ENCODE measurements around the gene SEPHS2.

Gene SEPHS2

DNA sequence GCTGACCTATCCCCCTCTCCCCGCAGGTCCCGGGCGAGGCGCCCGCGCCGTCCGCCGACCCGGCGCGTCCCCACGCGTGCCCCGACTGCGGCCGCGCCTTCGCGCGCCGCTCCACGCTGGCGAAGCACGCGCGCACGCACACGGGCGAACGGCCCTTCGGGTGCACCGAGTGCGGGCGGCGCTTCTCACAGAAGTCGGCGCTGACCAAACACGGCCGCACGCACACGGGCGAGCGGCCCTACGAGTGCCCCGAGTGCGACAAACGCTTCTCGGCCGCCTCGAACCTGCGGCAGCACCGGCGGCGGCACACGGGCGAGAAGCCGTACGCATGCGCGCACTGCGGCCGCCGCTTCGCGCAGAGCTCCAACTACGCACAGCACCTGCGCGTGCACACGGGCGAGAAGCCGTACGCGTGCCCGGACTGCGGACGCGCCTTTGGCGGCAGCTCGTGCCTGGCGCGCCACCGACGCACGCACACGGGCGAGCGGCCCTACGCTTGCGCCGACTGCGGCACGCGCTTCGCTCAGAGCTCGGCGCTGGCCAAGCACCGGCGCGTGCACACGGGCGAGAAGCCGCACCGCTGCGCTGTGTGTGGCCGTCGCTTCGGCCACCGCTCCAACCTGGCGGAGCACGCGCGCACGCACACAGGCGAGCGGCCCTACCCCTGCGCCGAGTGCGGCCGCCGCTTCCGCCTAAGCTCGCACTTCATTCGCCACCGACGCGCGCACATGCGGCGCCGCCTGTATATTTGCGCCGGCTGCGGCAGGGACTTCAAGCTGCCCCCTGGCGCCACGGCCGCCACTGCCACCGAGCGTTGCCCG is 27.9 kb downstream of the SEPHS2 start (continued):
- TF ChIP-seq ZNF423 (tag by site-specific recombination; IDR thresholded peaks at IDR 0.05) (no peak), CTCF (tag by site-specific recombination; IDR thresholded peaks at IDR 0.05) (peak; percentile 89), ZNF777 (tag by site-specific recombination; IDR thresholded peaks at IDR 0.05; ENCODE audit: borderline replicate concordance) (no peak), ZSCAN30 (tag by site-specific recombination; IDR thresholded peaks at IDR 0.05) (peak; percentile 91), ZNF449 (tag by site-specific recombination; IDR thresholded peaks at IDR 0.05) (peak; percentile 40), ZNF792 (tag by site-specific recombination; IDR thresholded peaks at IDR 0.05) (peak; percentile 100), ZNF335 (tag by site-specific recombination; conservative IDR thresholded peaks at IDR 0.05) (peak; percentile 80), HOXD13 (CRISPR knock-in tag; IDR thresholded peaks at IDR 0.05; ENCODE audit: borderline replicate concordance) (no peak), ZNF629 (tag by site-specific recombination; IDR thresholded peaks at IDR 0.05) (0 out of 2 replicates have a peak, but pooled peaks have one; percentile 37), KLF1 (tag by site-specific recombination; IDR thresholded peaks at IDR 0.05) (peak; percentile 29; the same call in 1 of the 2 replicates), ZNF624 (tag by site-specific recombination; IDR thresholded peaks at IDR 0.05) (no peak), ZNF133 (tag by site-specific recombination; IDR thresholded peaks at IDR 0.05) (no peak), ZNF274 (IDR thresholded peaks at IDR 0.05; ENCODE audit: low read length) (no peak), ZNF274 (tag by site-specific recombination; IDR thresholded peaks at IDR 0.05; ENCODE audit: borderline replicate concordance) (no peak), ZBTB20 (tag by site-specific recombination; IDR thresholded peaks at IDR 0.05) (peak; percentile 75), ZNF16 (tag by site-specific recombination; IDR thresholded peaks at IDR 0.05; ENCODE audit: low read depth) (no peak), HIC1 (tag by site-specific recombination; IDR thresholded peaks at IDR 0.05) (peak; percentile 65; the same call in 1 of the 2 replicates), KLF16 (tag by site-specific recombination; IDR thresholded peaks at IDR 0.05) (0 out of 2 replicates have a peak, but pooled peaks have one; percentile 57), PRDM1 (tag by site-specific recombination; IDR thresholded peaks at IDR 0.05) (no peak), PRDM4 (tag by site-specific recombination; IDR thresholded peaks at IDR 0.05) (no peak), ZNF600 (tag by site-specific recombination; IDR thresholded peaks at IDR 0.05) (peak; percentile 88), ZNF266 (tag by site-specific recombination; IDR thresholded peaks at IDR 0.05; ENCODE audit: low read depth) (no peak)
- TF ChIP-seq, protein P1, sequence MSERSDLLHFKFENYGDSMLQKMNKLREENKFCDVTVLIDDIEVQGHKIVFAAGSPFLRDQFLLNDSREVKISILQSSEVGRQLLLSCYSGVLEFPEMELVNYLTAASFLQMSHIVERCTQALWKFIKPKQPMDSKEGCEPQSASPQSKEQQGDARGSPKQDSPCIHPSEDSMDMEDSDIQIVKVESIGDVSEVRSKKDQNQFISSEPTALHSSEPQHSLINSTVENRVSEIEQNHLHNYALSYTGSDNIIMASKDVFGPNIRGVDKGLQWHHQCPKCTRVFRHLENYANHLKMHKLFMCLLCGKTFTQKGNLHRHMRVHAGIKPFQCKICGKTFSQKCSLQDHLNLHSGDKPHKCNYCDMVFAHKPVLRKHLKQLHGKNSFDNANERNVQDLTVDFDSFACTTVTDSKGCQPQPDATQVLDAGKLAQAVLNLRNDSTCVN (tag by site-specific recombination; optimal IDR thresholded peaks at IDR 0.05): peak; percentile 98
- TF ChIP-seq, protein P2, sequence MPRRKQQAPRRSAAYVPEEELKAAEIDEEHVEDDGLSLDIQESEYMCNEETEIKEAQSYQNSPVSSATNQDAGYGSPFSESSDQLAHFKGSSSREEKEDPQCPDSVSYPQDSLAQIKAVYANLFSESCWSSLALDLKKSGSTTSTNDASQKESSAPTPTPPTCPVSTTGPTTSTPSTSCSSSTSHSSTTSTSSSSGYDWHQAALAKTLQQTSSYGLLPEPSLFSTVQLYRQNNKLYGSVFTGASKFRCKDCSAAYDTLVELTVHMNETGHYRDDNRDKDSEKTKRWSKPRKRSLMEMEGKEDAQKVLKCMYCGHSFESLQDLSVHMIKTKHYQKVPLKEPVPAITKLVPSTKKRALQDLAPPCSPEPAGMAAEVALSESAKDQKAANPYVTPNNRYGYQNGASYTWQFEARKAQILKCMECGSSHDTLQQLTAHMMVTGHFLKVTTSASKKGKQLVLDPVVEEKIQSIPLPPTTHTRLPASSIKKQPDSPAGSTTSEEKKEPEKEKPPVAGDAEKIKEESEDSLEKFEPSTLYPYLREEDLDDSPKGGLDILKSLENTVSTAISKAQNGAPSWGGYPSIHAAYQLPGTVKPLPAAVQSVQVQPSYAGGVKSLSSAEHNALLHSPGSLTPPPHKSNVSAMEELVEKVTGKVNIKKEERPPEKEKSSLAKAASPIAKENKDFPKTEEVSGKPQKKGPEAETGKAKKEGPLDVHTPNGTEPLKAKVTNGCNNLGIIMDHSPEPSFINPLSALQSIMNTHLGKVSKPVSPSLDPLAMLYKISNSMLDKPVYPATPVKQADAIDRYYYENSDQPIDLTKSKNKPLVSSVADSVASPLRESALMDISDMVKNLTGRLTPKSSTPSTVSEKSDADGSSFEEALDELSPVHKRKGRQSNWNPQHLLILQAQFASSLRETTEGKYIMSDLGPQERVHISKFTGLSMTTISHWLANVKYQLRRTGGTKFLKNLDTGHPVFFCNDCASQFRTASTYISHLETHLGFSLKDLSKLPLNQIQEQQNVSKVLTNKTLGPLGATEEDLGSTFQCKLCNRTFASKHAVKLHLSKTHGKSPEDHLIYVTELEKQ (tag by site-specific recombination; IDR thresholded peaks at IDR 0.05; ENCODE audit: borderline replicate concordance): 0 out of 2 replicates have a peak, but pooled peaks have one; percentile 12
- TF ChIP-seq, protein P3, sequence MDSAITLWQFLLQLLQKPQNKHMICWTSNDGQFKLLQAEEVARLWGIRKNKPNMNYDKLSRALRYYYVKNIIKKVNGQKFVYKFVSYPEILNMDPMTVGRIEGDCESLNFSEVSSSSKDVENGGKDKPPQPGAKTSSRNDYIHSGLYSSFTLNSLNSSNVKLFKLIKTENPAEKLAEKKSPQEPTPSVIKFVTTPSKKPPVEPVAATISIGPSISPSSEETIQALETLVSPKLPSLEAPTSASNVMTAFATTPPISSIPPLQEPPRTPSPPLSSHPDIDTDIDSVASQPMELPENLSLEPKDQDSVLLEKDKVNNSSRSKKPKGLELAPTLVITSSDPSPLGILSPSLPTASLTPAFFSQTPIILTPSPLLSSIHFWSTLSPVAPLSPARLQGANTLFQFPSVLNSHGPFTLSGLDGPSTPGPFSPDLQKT (IDR thresholded peaks at IDR 0.05; ENCODE audit: borderline replicate concordance, low read depth, low read length): no peak

All from HEK293 (cell line).